ENCODE measurements around the gene MFSD11.
"Not testable (repeated sequence)": the region's sequence is repeated elsewhere in the genome, so short reads cannot be mapped to it uniquely, and the experiment has no call there.

The MFSD11 gene

DNA sequence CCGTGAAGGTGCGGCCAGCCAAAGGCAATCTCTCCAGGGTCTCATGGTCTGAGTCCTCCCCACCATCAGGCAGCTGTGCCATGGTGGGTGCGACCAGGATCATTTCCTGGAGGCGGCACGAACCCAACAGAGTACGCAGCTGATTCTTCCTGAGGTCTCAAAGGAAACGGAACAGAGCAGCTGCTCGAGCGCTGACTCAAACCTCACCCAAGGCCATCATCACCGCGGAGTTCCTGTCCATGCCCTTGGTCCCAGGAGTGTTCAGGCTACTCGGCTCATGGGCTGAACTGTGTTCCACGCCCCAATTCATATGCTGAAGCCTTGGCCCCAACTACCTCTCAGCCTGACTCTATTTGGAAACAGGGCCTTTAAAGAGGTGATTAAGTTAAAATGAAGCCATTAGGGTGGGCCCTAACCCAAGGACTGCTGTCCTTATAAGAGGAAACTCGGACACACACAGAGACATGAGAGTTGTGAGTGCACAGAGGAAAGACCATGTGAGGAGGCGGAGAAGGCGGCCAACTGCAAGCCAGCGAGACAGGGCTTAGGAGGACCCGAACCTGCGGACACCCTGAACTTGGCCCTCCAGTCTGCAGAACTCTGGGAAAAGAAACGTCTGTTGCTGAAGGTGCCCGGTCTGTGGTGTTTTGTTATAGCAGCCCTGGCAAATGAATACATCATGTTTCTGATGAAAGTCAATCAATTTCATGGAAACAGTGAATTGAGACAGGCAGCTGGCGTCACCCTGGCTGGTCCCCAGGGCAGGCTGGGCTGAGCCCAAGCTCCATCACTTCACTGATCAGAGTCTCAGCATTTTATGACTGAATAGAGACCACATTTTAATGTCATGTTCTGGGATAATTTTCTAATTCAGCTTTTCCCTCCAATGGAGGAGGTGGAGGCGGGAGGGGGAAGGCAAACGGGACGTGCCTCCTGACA lies 40.9 kb upstream of the MFSD11 start:
- H3K27me3 ChIP-seq: no peaks in the 10 kb centered on the region
- H3K4me3 ChIP-seq: peak overlapping the region in 8 of 10 experiments; percentile 21 to 51 (median 40); a peak in 13 of 20 replicates
- TF ChIP-seq Cebpa-rat (IDR thresholded peaks at IDR 0.05): peak in 2 of 11 experiments; percentile 21 to 71; a peak in 1 of 22 replicates
- H3K4me1 ChIP-seq: peaks cover 91 to 97% (median 95%) of the 10 kb centered on the region in 10 experiments
- no peaks in the 10 kb centered on the region; a peak in 1 of 22 replicates for H4K20me1 ChIP-seq
- H3K36me3 ChIP-seq: 0 out of 22 replicates have a peak, but pooled peaks cover 0 to 4% (median 0%) of the 10 kb centered on the region in 11 experiments
- H3K27ac ChIP-seq: peak overlapping the region; percentile 8 to 98 (median 88); a peak in 21 of 22 replicates
- H3K9me3 ChIP-seq (replicated peaks in 1 of 11): 0 out of 22 replicates have a peak, but pooled peaks cover 0 to 5% (median 0%) of the 10 kb centered on the region in 11 experiments
- H3K9ac ChIP-seq: peak overlapping the region in 10 of 11 experiments; percentile 52 to 92 (median 68); a peak in 21 of 22 replicates
- H3K4me2 ChIP-seq: peak overlapping the region; percentile 71 to 100 (median 95)

DNA sequence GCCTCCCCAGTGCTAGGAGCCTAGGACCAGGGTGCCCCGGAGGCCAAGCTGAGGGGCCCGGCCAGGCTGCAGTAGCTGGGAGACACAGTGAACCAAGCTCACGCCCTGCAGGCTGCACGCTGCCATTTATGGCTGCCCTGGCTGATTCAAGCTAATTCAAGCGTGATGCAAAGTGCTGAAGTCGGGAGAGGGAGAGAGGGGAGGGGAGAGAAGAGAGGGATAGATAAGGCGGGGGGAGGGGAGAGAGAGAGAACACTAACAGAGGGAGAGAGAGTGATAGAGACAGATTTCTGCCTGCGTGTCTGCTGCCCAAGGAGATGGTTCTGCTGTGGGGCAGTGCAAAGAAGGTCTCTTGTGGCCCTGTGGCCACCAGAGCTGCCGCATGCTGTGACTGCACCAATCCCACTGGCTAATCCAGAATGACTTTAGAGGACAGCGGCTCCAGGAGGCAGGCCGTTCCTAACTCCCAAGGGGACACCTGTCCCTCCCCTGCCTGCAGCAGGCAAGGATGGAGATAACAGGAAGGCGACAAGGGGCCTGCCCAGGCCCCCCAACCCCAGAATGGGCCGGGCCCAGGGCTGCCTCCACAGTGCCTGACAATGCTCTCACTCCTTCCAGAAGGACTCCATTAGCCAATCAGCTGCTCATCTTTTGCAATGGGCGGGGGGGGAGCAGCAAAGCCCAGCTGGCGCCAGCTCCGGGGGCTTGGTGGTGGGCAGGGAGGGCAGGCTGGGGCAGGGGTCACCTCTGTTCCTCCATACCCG lies 40.0 kb upstream of the MFSD11 start:
- Histone ChIP-seq H4K20me1 (no peaks in the 10 kb centered on the region; a peak in 1 of 22 replicates), H3K4me1 (peaks cover 94 to 100% (median 100%) of the 10 kb centered on the region in 10 experiments), H3K4me3 (peak overlapping the region in 8 of 10 experiments; percentile 8 to 51 (median 38); a peak in 11 of 20 replicates), H3K9me3 (replicated peaks in 1 of 11) (0 out of 22 replicates have a peak, but pooled peaks cover 0 to 5% (median 0%) of the 10 kb centered on the region in 11 experiments), H3K27me3 (no peaks in the 10 kb centered on the region), H3K4me2 (peak overlapping the region; percentile 71 to 100 (median 95)), H3K36me3 (0 out of 22 replicates have a peak, but pooled peaks cover 0 to 4% (median 0%) of the 10 kb centered on the region in 11 experiments), H3K9ac (peak overlapping the region in 10 of 11 experiments; percentile 52 to 92 (median 68); a peak in 18 of 22 replicates), H3K27ac (peak overlapping the region in 10 of 11 experiments; percentile 72 to 98 (median 88); a peak in 20 of 22 replicates)
- TF ChIP-seq Cebpa-rat (IDR thresholded peaks at IDR 0.05): no peak

DNA sequence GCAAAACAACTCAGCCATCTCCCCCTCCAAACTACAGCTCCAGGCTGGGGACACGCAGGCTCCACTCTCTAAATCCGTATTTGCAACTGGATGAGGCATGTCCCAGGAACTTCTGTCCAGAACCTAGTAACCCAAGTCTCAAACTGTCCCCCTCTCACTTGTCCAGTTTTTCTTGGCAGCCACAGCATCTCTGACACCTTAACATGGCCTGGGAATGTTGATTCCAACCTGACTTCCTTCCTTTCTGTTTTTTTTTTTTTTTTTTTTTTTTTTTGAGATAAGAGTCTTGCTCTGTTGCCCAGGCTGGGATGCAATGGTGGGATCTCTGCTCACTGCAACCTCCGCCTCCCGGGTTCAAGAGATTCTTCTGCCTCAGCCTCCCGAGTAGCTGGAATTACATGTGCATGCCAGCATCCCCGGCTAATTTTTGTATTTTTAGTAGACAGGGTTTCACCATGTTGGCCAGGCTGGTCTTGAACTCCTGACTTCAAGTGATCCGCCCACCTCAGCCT lies 39.4 kb upstream of the MFSD11 start:
- H4K20me1 ChIP-seq; H3K36me3 ChIP-seq; H3K9me3 ChIP-seq (replicated peaks in 1 of 11); H3K27me3 ChIP-seq: not testable (repeated sequence)
- peak overlapping the region; percentile 71 to 100 (median 95) for H3K4me2 ChIP-seq
- H3K9ac ChIP-seq: peak overlapping the region in 5 of 11 experiments; percentile 67 to 92 (median 88); a peak in 9 of 22 replicates
- H3K4me1 ChIP-seq: peaks cover 92 to 100% (median 99%) of the 10 kb centered on the region in 10 experiments
- H3K27ac ChIP-seq: peak overlapping the region in 8 of 11 experiments; percentile 73 to 98 (median 90); a peak in 15 of 22 replicates
- H3K4me3 ChIP-seq: peak overlapping the region in 1 of 10 experiments; percentile 21; a peak in 2 of 20 replicates

DNA sequence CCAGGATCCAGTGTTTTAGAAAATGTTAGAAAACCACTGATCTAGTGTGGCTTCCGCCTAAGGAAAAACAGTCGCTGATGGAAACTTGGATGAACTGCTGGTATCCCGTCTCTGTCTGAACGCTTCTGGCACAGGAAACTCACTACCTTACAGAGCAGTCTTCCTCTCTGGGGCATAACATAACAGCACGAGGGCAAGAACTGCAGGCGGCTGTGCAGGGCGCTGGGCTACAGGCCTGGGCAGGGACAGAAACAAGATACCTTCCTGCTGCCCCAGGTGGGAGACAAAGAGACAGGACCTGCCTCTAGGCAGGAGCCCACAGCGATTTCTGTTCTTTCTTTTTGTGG lies 37.7 kb upstream of the MFSD11 start:
- TF ChIP-seq Cebpa-rat (IDR thresholded peaks at IDR 0.05): no peak
- Histone ChIP-seq H3K4me3 (peak overlapping the region; percentile 0 to 64 (median 55); a peak in 16 of 20 replicates), H4K20me1 (no peaks in the 10 kb centered on the region; a peak in 1 of 22 replicates), H3K27me3 (no peaks in the 10 kb centered on the region), H3K27ac (peak overlapping the region in 10 of 11 experiments; percentile 73 to 98 (median 88); a peak in 21 of 22 replicates), H3K4me2 (peak overlapping the region; percentile 71 to 100 (median 95)), H3K9ac (peak overlapping the region; percentile 57 to 92 (median 76); a peak in 21 of 22 replicates), H3K36me3 (no peaks in the 10 kb centered on the region), H3K9me3 (replicated peaks in 1 of 11) (0 out of 22 replicates have a peak, but pooled peaks cover 0 to 5% (median 0%) of the 10 kb centered on the region in 11 experiments), H3K4me1 (peaks cover 81 to 99% (median 95%) of the 10 kb centered on the region in 10 experiments)

DNA sequence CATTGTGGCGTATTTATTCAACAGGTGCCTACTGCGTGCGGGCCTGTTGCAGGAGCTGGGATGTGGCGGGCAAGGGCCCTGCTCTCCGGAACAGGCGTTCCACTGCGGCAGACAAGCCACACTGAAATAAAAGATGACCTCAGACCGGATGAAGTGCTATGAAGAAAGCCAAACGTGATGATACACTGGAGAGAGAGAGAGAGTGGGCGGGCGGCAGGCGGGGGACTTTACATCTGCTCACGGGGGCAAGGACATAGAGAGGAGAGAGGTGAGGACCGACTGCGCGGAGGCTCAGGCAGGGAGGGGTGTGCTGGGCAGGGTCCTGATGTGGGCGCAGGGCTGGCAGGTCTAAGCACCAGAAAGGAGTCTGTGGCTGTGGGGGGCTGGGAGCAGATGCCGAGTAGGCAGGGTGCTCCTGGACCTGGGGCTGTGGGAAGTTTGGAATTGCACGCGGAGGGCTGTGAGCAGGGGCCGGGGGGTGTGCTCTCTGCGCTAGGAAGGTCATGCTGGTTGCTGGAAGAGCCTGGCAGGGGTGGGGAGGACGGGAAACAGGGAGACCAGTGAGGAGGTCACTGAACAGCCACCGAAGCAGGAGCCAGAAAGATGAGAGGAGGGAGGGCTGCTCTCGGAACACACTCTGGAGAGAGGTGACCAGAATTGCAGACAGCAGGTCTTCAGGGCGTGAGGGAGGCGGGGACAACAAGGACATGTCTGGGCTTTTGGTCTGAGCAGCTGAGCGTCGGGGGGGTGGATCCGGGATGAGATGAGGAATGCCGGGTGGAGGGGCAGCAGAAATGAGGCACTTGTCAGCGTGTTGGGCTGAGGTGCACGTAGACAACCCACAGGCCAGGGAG lies 37.1 kb upstream of the MFSD11 start:
- H4K20me1 ChIP-seq: no peaks in the 10 kb centered on the region; a peak in 1 of 22 replicates
- H3K27ac ChIP-seq: peak overlapping the region in 10 of 11 experiments; percentile 73 to 98 (median 88); a peak in 21 of 22 replicates
- H3K36me3 ChIP-seq: no peaks in the 10 kb centered on the region
- no peaks in the 10 kb centered on the region for H3K27me3 ChIP-seq
- H3K9ac ChIP-seq: peak overlapping the region; percentile 57 to 92 (median 76); a peak in 21 of 22 replicates
- peak overlapping the region; percentile 71 to 100 (median 95) for H3K4me2 ChIP-seq
- peak overlapping the region; percentile 7 to 64 (median 55); a peak in 18 of 20 replicates for H3K4me3 ChIP-seq
- peaks cover 75 to 99% (median 93%) of the 10 kb centered on the region in 10 experiments for H3K4me1 ChIP-seq
- peak in 2 of 11 experiments; percentile 40 to 75; a peak in 2 of 22 replicates for TF ChIP-seq Cebpa-rat (IDR thresholded peaks at IDR 0.05)
- peaks cover 0 to under 1% (median 0%) of the 10 kb centered on the region in 11 experiments; a peak in 1 of 22 replicates for H3K9me3 ChIP-seq (replicated peaks in 1 of 11)

DNA sequence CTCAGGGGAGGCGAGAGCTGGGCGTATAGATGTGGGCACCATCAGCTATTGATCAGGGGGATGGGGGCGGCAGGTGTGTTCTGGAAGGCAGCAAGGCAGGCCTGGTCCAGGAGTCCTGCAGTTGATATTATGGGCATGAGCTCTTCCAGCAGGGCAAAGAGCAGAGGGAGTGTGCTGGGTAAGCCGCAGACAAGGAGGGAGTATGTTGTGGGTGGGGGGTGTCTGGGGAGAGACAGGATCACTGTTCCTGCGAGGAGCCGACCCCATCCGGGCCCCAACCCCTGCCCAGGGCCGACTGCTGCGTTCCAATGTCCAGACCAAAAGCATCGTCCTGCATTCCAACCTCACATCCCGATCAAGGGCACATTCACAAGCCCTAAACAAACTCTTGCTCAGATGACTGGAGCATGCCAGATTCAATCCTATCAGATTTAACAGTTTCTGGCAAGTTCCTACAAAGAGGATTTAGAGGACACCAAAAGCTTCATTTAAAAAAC lies 36.4 kb upstream of the MFSD11 start:
- peak overlapping the region in 10 of 11 experiments; percentile 57 to 92 (median 76); a peak in 19 of 22 replicates for H3K9ac ChIP-seq
- peak overlapping the region in 10 of 11 experiments; percentile 73 to 98 (median 88); a peak in 19 of 22 replicates for H3K27ac ChIP-seq
- peak overlapping the region; percentile 71 to 100 (median 95) for H3K4me2 ChIP-seq
- peak overlapping the region in 9 of 10 experiments; percentile 22 to 64 (median 55); a peak in 13 of 20 replicates for H3K4me3 ChIP-seq
- no peaks in the 10 kb centered on the region; a peak in 1 of 22 replicates for H4K20me1 ChIP-seq
- H3K9me3 ChIP-seq (replicated peaks in 1 of 11): no peaks in the 10 kb centered on the region; a peak in 1 of 22 replicates
- peaks cover 68 to 95% (median 87%) of the 10 kb centered on the region in 10 experiments for H3K4me1 ChIP-seq
- TF ChIP-seq Cebpa-rat (IDR thresholded peaks at IDR 0.05): no peak
- no peaks in the 10 kb centered on the region for H3K27me3 ChIP-seq
- peaks cover 0 to 1% (median 0%) of the 10 kb centered on the region in 11 experiments; a peak in 1 of 22 replicates for H3K36me3 ChIP-seq

DNA sequence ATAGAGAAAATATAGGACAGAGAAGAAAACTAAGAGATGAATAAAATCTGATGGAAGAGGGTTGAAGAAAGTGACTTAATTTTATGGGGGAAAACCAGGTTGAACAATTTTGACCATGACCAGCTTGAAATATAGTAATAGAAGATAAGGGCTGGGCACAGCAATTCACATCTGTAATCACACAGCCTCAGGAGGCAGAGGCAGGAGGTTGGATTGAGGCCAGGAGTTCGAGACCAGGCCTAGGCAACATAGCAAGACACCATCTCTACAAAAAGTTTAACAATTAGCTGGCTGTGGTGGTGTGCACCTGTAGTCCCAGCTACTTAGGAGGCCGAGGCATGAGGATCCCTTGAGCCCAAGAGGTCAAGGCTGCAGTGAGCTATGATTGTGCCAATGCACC lies 35.8 kb upstream of the MFSD11 start:
- Histone ChIP-seq H3K36me3 (peaks cover 0 to 4% (median 0%) of the 10 kb centered on the region in 11 experiments; a peak in 1 of 22 replicates), H3K4me3 (no peak overlapping the region), H3K9ac (peak overlapping the region in 5 of 11 experiments; percentile 73 to 92 (median 88); a peak in 8 of 22 replicates), H3K4me1 (peaks cover 63 to 90% (median 82%) of the 10 kb centered on the region in 10 experiments), H4K20me1 (no peaks in the 10 kb centered on the region; a peak in 1 of 22 replicates), H3K4me2 (peak overlapping the region; percentile 22 to 100 (median 95); a peak in 20 of 22 replicates), H3K27ac (peak overlapping the region in 6 of 11 experiments; percentile 88 to 98 (median 91); a peak in 13 of 22 replicates), H3K27me3 (no peaks in the 10 kb centered on the region), H3K9me3 (replicated peaks in 1 of 11) (no peaks in the 10 kb centered on the region; a peak in 1 of 22 replicates)
- TF ChIP-seq Cebpa-rat (IDR thresholded peaks at IDR 0.05): no peak

All from BLaER1 treated with 17β-estradiol and CSF1 and Interleukin-3, amounts not matched to agents 10 nM and 100 nM (cell line).